Natural killer cell (primary cell): Measurements from ENCODE around the gene FOXF2. TPM values are rescaled to one million over a fixed set of nuclear protein-coding genes. Genes with fewer than 3 reads are reported as not detected.
"Not testable (repeated sequence)": the region's sequence is repeated elsewhere in the genome, so short reads cannot be mapped to it uniquely, and the experiment has no call there.

Experiments
- ATAC-seq, 3 donors: fragments of 150-1000 bp in 2 of 3; fragments of 200-7000 bp in 1 of 3; cut with Tn5 transposase; 1 replicate in 1 of 3; 2 replicates in 2 of 3; pipeline ENCODE4 v1.10.0; 2021; ENCODE audit warnings: mild to moderate bottlenecking in 2 of 3, moderate library complexity in 2 of 3
- DNase-seq, 2 donors: peaks; one replicate each; pipeline versions ENCODE4 v3.0.0 to v3.0.0-alpha.2; 2013 to 2021; ENCODE audit warnings: mixed read lengths in 1 of 2
- H3K27ac ChIP-seq: one replicate; pipeline ENCODE4 v1.5.1; 2013; ENCODE audit warnings: mild to moderate bottlenecking, low read length
- H3K27me3 ChIP-seq: one replicate; pipeline ENCODE4 v1.6.1; 2013; ENCODE audit warnings: low read length; ENCODE audit not compliant: control insufficient read depth, insufficient read depth
- H3K36me3 ChIP-seq: one replicate; pipeline ENCODE4 v1.6.1; 2013; ENCODE audit warnings: low read length; ENCODE audit not compliant: control insufficient read depth, insufficient read depth
- H3K4me1 ChIP-seq: one replicate; pipeline ENCODE4 v1.6.1; 2013; ENCODE audit warnings: low read length; ENCODE audit not compliant: control insufficient read depth, insufficient read depth
- H3K4me3 ChIP-seq: one replicate; pipeline ENCODE4 v1.5.1; 2013; ENCODE audit warnings: low read length
- H3K9me3 ChIP-seq: one replicate; pipeline ENCODE4 v1.6.1; 2013; ENCODE audit warnings: low read length; ENCODE audit not compliant: control insufficient read depth, insufficient read depth
- H3K27ac Mint-ChIP-seq, 2 donors: one replicate each; pipeline ENCODE4 v1.8.0; 2022; ENCODE audit warnings: mild to moderate bottlenecking in 2 of 2, mixed read lengths in 2 of 2, moderate library complexity in 1 of 2
- H3K27me3 Mint-ChIP-seq, 2 donors: one replicate each; pipeline ENCODE4 v1.8.0; 2022; ENCODE audit warnings: low read depth in 2 of 2, mixed read lengths in 2 of 2
- H3K36me3 Mint-ChIP-seq: one replicate; pipeline ENCODE4 v1.8.0; 2022; ENCODE audit warnings: mixed read lengths
- H3K4me1 Mint-ChIP-seq, 2 donors: one replicate each; pipeline ENCODE4 v1.8.0; 2022; ENCODE audit warnings: mixed read lengths in 2 of 2
- H3K4me3 Mint-ChIP-seq: one replicate; pipeline ENCODE4 v1.8.0; 2022; ENCODE audit warnings: mild to moderate bottlenecking, moderate library complexity, mixed read lengths
- H3K9me3 Mint-ChIP-seq, 2 donors: one replicate each; pipeline ENCODE4 v1.8.0; 2022; ENCODE audit warnings: mixed read lengths in 2 of 2
- WGBS: methylation state at CpG from one replicate; pipeline ENCODE4 v1.1.7; 2013; ENCODE audit warnings: missing lambda C conversion rate; ENCODE audit not compliant: insufficient coverage; 5-methylcytosine and 5-hydroxymethylcytosine counted together
- intact Hi-C: fragments of 100-400 bp; cut with micrococcal nuclease; formaldehyde crosslinking; loops from one replicate; pipeline ENCODE4 v1.14.2; 2022
- total RNA-seq, 4 donors: library from RNA; stranded (reverse); fragments of 120-200 nt in 1 of 4; gene quantifications; one replicate each; pipeline versions ENCODE4 v1.2.3 to v1.2.4, GENCODE V29; 2013 to 2022
- TF ChIP-seq, protein P1 (sequence below): fragments of 200-600 bp; IDR thresholded peaks from one replicate; pipeline ENCODE4 v1.8.0; 2022; ENCODE audit warnings: antibody characterized with exemption

Gene FOXF2
- total RNA-seq, 3 donors from 2014 or later (not counting 1 experiment from before 2014, with no cell fraction given), result not detected

DNA sequence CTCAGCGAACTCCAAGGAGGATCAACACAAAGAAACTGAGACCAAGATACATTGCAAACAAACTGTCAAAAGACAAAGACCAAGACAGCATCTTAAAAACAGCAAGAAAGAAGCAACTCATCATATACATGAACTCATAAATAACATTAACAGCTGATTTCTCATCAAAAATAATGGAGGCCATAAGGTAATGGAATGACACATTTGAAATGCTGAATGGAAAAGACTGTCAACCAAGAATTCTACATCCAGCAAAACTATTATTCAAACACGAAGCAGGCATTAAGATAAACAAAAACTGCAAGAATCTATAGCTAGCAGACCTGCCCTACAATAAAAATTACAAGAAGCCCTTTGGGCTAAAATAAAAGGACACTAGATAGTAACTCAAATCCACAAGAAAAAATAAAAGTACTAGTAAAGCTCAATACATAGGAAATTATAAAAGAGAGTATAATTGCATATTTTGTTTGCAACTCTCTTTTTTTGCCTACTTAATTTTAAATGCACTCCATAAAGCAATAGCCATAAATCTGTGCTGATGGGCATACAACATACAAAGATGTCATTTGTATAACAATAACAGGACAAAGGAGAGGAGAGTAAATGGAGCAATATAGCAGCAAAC, 37.9 kb upstream of the FOXF2 start:
- Mint-ChIP-seq H3K36me3 (peaks cover 13% of the 10 kb centered on the region), H3K27me3 (peaks cover 34 to 47% of the 10 kb centered on the region in 2 donors), H3K4me1 (no peaks in the 10 kb centered on the region), H3K9me3 (peaks cover 3 to 6% of the 10 kb centered on the region in 2 donors), H3K4me3 (no peak overlapping the region), H3K27ac (no peak overlapping the region)
- H3K4me3 ChIP-seq, result no peak overlapping the region
- DNase-seq, result no peak
- H3K9me3 ChIP-seq, result peaks cover 8% of the 10 kb centered on the region
- no peaks in the 10 kb centered on the region for H3K36me3 ChIP-seq
- TF ChIP-seq, protein P1, sequence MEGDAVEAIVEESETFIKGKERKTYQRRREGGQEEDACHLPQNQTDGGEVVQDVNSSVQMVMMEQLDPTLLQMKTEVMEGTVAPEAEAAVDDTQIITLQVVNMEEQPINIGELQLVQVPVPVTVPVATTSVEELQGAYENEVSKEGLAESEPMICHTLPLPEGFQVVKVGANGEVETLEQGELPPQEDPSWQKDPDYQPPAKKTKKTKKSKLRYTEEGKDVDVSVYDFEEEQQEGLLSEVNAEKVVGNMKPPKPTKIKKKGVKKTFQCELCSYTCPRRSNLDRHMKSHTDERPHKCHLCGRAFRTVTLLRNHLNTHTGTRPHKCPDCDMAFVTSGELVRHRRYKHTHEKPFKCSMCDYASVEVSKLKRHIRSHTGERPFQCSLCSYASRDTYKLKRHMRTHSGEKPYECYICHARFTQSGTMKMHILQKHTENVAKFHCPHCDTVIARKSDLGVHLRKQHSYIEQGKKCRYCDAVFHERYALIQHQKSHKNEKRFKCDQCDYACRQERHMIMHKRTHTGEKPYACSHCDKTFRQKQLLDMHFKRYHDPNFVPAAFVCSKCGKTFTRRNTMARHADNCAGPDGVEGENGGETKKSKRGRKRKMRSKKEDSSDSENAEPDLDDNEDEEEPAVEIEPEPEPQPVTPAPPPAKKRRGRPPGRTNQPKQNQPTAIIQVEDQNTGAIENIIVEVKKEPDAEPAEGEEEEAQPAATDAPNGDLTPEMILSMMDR, result no peak
- no peak overlapping the region for H3K27ac ChIP-seq
- 83% methylated on average over 2 of the region's 2 CpGs for WGBS
- no peak for ATAC-seq
- peaks cover 9% of the 10 kb centered on the region for H3K27me3 ChIP-seq
- no peaks in the 10 kb centered on the region for H3K4me1 ChIP-seq
- intact Hi-C loops, result no loop called here

DNA sequence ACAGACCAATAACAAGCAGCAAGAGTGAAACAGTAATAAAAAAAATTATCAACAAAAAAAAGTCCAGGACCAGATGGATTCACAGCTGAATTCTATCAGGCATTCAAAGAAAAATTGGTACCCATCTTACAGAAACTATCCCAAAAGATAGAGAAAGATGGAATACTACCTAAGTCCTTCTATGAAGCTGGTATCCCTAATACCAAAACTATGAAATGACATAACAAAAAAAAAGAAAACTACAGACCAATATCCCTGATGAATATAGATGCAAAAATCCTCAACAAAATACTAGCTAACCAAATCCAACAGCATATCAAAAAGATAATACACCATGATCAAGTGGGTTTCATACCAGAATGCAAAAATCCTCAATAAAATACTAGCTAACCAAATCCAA, 34.3 kb upstream of the FOXF2 start:
- H3K4me3 ChIP-seq, H3K9me3 Mint-ChIP-seq, ATAC-seq, H3K27ac Mint-ChIP-seq, H3K4me1 Mint-ChIP-seq, H3K27me3 ChIP-seq, DNase-seq, H3K27ac ChIP-seq, H3K9me3 ChIP-seq, H3K4me1 ChIP-seq, H3K36me3 ChIP-seq, intact Hi-C loops, H3K4me3 Mint-ChIP-seq: not testable (repeated sequence)
- Mint-ChIP-seq H3K36me3 (peaks cover 13% of the 10 kb centered on the region), H3K27me3 (peaks cover 31 to 48% of the 10 kb centered on the region in 2 donors)

DNA sequence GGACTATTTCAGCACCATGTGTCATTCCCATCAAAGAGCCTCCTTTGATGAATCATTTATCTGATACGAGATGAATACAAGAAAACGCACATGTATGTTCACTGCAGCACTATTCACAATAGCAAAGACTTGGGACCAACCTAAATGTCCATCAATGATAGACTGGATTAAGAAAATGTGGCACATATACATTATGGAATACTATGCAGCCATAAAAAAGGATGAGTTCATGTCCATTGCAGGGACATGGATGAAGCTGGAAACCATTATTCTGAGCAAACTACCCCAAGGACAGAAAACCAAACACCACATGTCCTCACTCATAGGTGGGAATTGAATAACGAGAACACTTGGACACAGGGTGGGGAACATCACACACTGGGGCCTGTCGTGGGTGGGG, 27.7 kb upstream of the FOXF2 start:
- H3K27ac Mint-ChIP-seq, DNase-seq, H3K36me3 ChIP-seq, ATAC-seq, H3K4me3 Mint-ChIP-seq, H3K9me3 ChIP-seq, H3K27me3 ChIP-seq, H3K36me3 Mint-ChIP-seq, H3K4me1 Mint-ChIP-seq, H3K9me3 Mint-ChIP-seq, intact Hi-C loops, H3K4me1 ChIP-seq, H3K27ac ChIP-seq, H3K4me3 ChIP-seq: not testable (repeated sequence)
- H3K27me3 Mint-ChIP-seq, result peaks cover 30 to 50% of the 10 kb centered on the region in 2 donors
- 100% methylated on average over 2 of the region's 4 CpGs for WGBS

DNA sequence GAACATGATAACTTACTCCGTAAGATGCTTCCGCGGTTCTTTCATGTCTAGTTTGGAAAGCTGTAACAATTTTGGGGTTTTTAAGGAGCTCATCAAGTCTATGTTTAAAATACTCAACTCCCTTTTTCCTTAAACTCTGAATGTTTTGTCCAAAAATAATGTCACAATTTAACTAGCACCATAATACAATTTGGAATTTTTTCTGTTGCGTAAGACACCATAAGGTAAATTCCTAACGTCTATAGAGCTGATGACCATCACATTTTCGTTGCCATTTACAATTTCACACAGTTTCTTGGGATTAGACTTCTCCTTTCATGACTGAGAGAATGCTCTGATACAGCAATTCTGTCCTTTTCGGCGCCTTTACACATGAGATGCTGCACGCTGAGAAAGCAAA, 26.7 kb upstream of the FOXF2 start:
- Histone ChIP-seq H3K9me3 (no peaks in the 10 kb centered on the region), H3K4me3 (no peak overlapping the region), H3K36me3 (no peaks in the 10 kb centered on the region), H3K4me1 (no peaks in the 10 kb centered on the region), H3K27me3 (no peaks in the 10 kb centered on the region), H3K27ac (no peak overlapping the region)
- Mint-ChIP-seq H3K27ac (no peak overlapping the region), H3K27me3 (peaks cover 32 to 51% of the 10 kb centered on the region in 2 donors), H3K9me3 (no peaks in the 10 kb centered on the region), H3K4me3 (no peak overlapping the region), H3K4me1 (no peaks in the 10 kb centered on the region), H3K36me3 (no peaks in the 10 kb centered on the region)
- WGBS, result 90% methylated on average over 9 of the region's 9 CpGs
- ATAC-seq (no peak), DNase-seq (no peak)
- TF ChIP-seq, protein P1, result no peak
- intact Hi-C loops, result no loop called here
